H1 (cell line): Measurements from ENCODE around the gene PITPNB. TPM values are rescaled to one million over a fixed set of nuclear protein-coding genes. Genes with fewer than 3 reads are reported as not detected.

Experiments
- CTCF ChIA-PET: fragments of 300-600 bp; sonication (Branson Sonifier 250); formaldehyde crosslinking; loops from one replicate; lab custom pipeline; 2021; ENCODE audit not compliant: partially characterized antibody; lab: Charles Lee
- POLR2A ChIA-PET: fragments of 300-600 bp; sonication (Branson Sonifier 250); formaldehyde crosslinking; loops from one replicate; lab custom pipeline; 2021; ENCODE audit warnings: inconsistent platforms; ENCODE audit not compliant: partially characterized antibody; lab: Charles Lee
- DNase-seq, 2 experiments: peaks; one replicate each; pipeline versions ENCODE4 v3.0.0 to v3.0.0-alpha.2; 2010 to 2022; ENCODE audit warnings: low spot score in 2 of 2, low read depth in 1 of 2, mixed read lengths in 1 of 2
- FAIRE-seq: peaks from 2 replicates; lab custom pipeline; 2011; peaks lifted over from hg19 to GRCh38; lab: Jason Lieb, UNC
- H2AFZ ChIP-seq: 2 replicates; pipeline ENCODE4 v1.8.1; 2012; ENCODE audit warnings: low read length, inconsistent platforms
- H2AK5ac ChIP-seq: 2 replicates; pipeline ENCODE4 v1.6.1; 2013; ENCODE audit warnings: low read depth, low read length
- H2BK120ac ChIP-seq: replicated peaks from 2 replicates; pipeline ENCODE3; 2013; ENCODE audit warnings: low read depth, low read length, inconsistent platforms
- H2BK12ac ChIP-seq: 2 replicates; pipeline ENCODE4 v1.6.1; 2013; ENCODE audit warnings: low read depth, low read length
- H2BK15ac ChIP-seq: 2 replicates; pipeline ENCODE4 v1.6.1; 2013; ENCODE audit warnings: low read length
- H2BK20ac ChIP-seq: 2 replicates; pipeline ENCODE4 v1.6.1; 2013; ENCODE audit warnings: low read length
- H2BK5ac ChIP-seq: 2 replicates; pipeline ENCODE4 v1.6.1; 2013; ENCODE audit warnings: low read depth, low read length
- H3K14ac ChIP-seq: 2 replicates; pipeline ENCODE4 v1.6.1; 2013; ENCODE audit warnings: inconsistent platforms; ENCODE audit not compliant: insufficient read length
- H3K18ac ChIP-seq: 2 replicates; pipeline ENCODE4 v1.6.1; 2013; ENCODE audit warnings: low read length; ENCODE audit errors: extremely low read depth
- H3K23ac ChIP-seq: 2 replicates; pipeline ENCODE4 v1.6.1; 2013; ENCODE audit warnings: inconsistent platforms; ENCODE audit not compliant: insufficient read length
- H3K23me2 ChIP-seq: 2 replicates; pipeline ENCODE4 v1.6.1; 2013; ENCODE audit warnings: low read depth, low read length
- H3K27ac ChIP-seq: 2 replicates; pipeline ENCODE4 v1.6.1; 2011; ENCODE audit warnings: low read depth, low read length, inconsistent platforms
- H3K27me3 ChIP-seq, 4 experiments: replicated peaks in 1 of 4; 1 replicate in 1 of 4; 2 replicates in 3 of 4; pipeline versions ENCODE4 v1.6.1 to v1.8.1; 2011 to 2013; ENCODE audit warnings: low read length in 3 of 4, mild to moderate bottlenecking in 3 of 4, inconsistent platforms in 2 of 4, mixed read lengths in 2 of 4, moderate library complexity in 1 of 4; ENCODE audit not compliant: control insufficient read depth in 3 of 4, insufficient read depth in 3 of 4; ENCODE audit errors: extremely low read depth in 1 of 4
- H3K36me3 ChIP-seq, 4 experiments: 2 replicates each; pipeline versions ENCODE4 v1.6.1 to v1.8.1; 2011 to 2013; ENCODE audit warnings: mild to moderate bottlenecking in 4 of 4, low read length in 3 of 4, moderate library complexity in 2 of 4, control low read depth in 1 of 4, inconsistent platforms in 1 of 4; ENCODE audit not compliant: insufficient read depth in 4 of 4, control insufficient read depth in 2 of 4
- H3K4ac ChIP-seq: replicated peaks from 2 replicates; pipeline ENCODE3; 2013; ENCODE audit warnings: low read length, low read depth, mixed read lengths, inconsistent platforms; ENCODE audit not compliant: insufficient read length
- H3K4me1 ChIP-seq, 4 experiments: replicated peaks in 1 of 4; 1 replicate in 1 of 4; 2 replicates in 3 of 4; pipeline versions ENCODE4 v1.6.1 to v1.8.1; 2011 to 2013; ENCODE audit warnings: low read length in 3 of 4, inconsistent platforms in 2 of 4, mixed read lengths in 1 of 4; ENCODE audit not compliant: insufficient read depth in 4 of 4, control insufficient read depth in 3 of 4
- H3K4me2 ChIP-seq, 2 experiments: 2 replicates each; pipeline versions ENCODE4 v1.6.1 to v1.8.1; 2011 to 2013; ENCODE audit warnings: low read depth in 2 of 2, low read length in 2 of 2, control low read depth in 1 of 2, inconsistent platforms in 1 of 2, mild to moderate bottlenecking in 1 of 2; ENCODE audit not compliant: insufficient read depth in 1 of 2
- H3K4me3 ChIP-seq, 4 experiments: fragments of 200-600, 300-600 bp in 1 of 4; sonication (generic), shearing (Covaris generic), sonication (Bioruptor Twin) in 1 of 4; 2 replicates each; pipeline versions ENCODE4 v1.5.1 to v1.8.1; 2011 to 2016; ENCODE audit warnings: low read length in 4 of 4, low read depth in 3 of 4, control low read depth in 2 of 4, inconsistent platforms in 2 of 4, mild to moderate bottlenecking in 2 of 4, mixed read lengths in 1 of 4, moderate library complexity in 1 of 4; ENCODE audit not compliant: insufficient read depth in 2 of 4; ENCODE audit errors: extremely low read depth in 1 of 4
- H3K56ac ChIP-seq: replicated peaks from 2 replicates; pipeline ENCODE3; 2013; ENCODE audit warnings: low read depth, mild to moderate bottlenecking, mixed read lengths, low read length, inconsistent platforms; ENCODE audit not compliant: insufficient read length
- H3K79me1 ChIP-seq: 2 replicates; pipeline ENCODE4 v1.6.1; 2013; ENCODE audit warnings: low read depth, low read length, control low read depth
- H3K79me2 ChIP-seq, 2 experiments: 2 replicates each; pipeline versions ENCODE4 v1.6.1 to v1.8.1; 2012 to 2013; ENCODE audit warnings: low read length in 2 of 2, mild to moderate bottlenecking in 2 of 2, inconsistent platforms in 1 of 2; ENCODE audit not compliant: insufficient read depth in 2 of 2, control insufficient read depth in 1 of 2
- H3K9ac ChIP-seq, 4 experiments: replicated peaks in 1 of 4; 1 replicate in 1 of 4; 2 replicates in 3 of 4; pipeline versions ENCODE4 v1.6.1 to v1.8.1; 2011 to 2013; ENCODE audit warnings: low read depth in 3 of 4, low read length in 3 of 4, control low read depth in 2 of 4, mild to moderate bottlenecking in 2 of 4, moderate library complexity in 2 of 4, inconsistent platforms in 1 of 4; ENCODE audit errors: extremely low read depth in 1 of 4
- H3K9me3 ChIP-seq, 2 experiments: 2 replicates each; pipeline versions ENCODE4 v1.6.1 to v1.8.1; 2012 to 2013; ENCODE audit warnings: mild to moderate bottlenecking in 2 of 2, moderate library complexity in 2 of 2, control low read depth in 1 of 2, inconsistent platforms in 1 of 2, low read depth in 1 of 2, low read length in 1 of 2, mixed read lengths in 1 of 2; ENCODE audit not compliant: insufficient read depth in 2 of 2
- H4K20me1 ChIP-seq, 2 experiments: replicated peaks in 1 of 2; 2 replicates each; pipeline versions ENCODE3 to v1.8.1; 2011 to 2013; ENCODE audit warnings: inconsistent platforms in 2 of 2, low read length in 2 of 2, mild to moderate bottlenecking in 1 of 2; ENCODE audit not compliant: insufficient read depth in 2 of 2, control insufficient read depth in 1 of 2
- H4K5ac ChIP-seq: 2 replicates; pipeline ENCODE4 v1.6.1; 2013; ENCODE audit warnings: low read length, low read depth, mixed read lengths, inconsistent platforms; ENCODE audit not compliant: insufficient read length
- H4K8ac ChIP-seq: 2 replicates; pipeline ENCODE4 v1.8.0; 2013; ENCODE audit warnings: mild to moderate bottlenecking, moderate library complexity, low read length, inconsistent platforms; ENCODE audit not compliant: insufficient read depth; ENCODE audit errors: extremely low read depth
- H4K91ac ChIP-seq: replicated peaks from 2 replicates; pipeline ENCODE3; 2013; ENCODE audit warnings: low read length, mixed read lengths, inconsistent platforms; ENCODE audit not compliant: insufficient read length
- ASH2L ChIP-seq: fragments of 200-600, 300-600 bp; sonication (generic); IDR thresholded peaks from one replicate; pipeline ENCODE4 v1.7.1; 2017; ENCODE audit warnings: low read length
- ATF2 ChIP-seq: IDR thresholded peaks from 2 replicates; pipeline ENCODE4 v1.6.1; 2012; ENCODE audit warnings: low read length, inconsistent platforms
- CTBP2 ChIP-seq: IDR thresholded peaks from 2 replicates; pipeline ENCODE4 v1.7.0; 2011; ENCODE audit warnings: borderline replicate concordance, mild to moderate bottlenecking, moderate library complexity, mixed read lengths, low read length; ENCODE audit not compliant: insufficient read depth, insufficient read length
- CTCF ChIP-seq, 3 experiments: IDR thresholded peaks; 1 replicate in 2 of 3; 2 replicates in 1 of 3; pipeline versions ENCODE4 v1.5.1 to v1.6.1; 2011; ENCODE audit warnings: low read length in 3 of 3, mild to moderate bottlenecking in 3 of 3, inconsistent platforms in 2 of 3, low read depth in 1 of 3, moderate library complexity in 1 of 3; ENCODE audit not compliant: insufficient read depth in 1 of 3; ENCODE audit errors: control extremely low read depth in 1 of 3
- HDAC6 ChIP-seq: IDR thresholded peaks from one replicate; pipeline ENCODE4 v1.7.1; 2012; ENCODE audit warnings: low read depth, mild to moderate bottlenecking, inconsistent platforms, low read length, moderate library complexity
- KDM1A ChIP-seq: fragments of 200-600, 300-600 bp; sonication (generic); IDR thresholded peaks from 2 replicates; pipeline ENCODE4 v1.7.1; 2016; ENCODE audit warnings: mild to moderate bottlenecking, low read length, borderline replicate concordance
- SIRT6 ChIP-seq: IDR thresholded peaks from one replicate; pipeline ENCODE4 v1.7.1; 2012; ENCODE audit warnings: low read length, inconsistent platforms
- TAF1 ChIP-seq: IDR thresholded peaks from 2 replicates; pipeline ENCODE4 v1.6.1; 2011; ENCODE audit warnings: mild to moderate bottlenecking, low read depth, low read length
- TBP ChIP-seq: IDR thresholded peaks from 2 replicates; pipeline ENCODE4 v1.6.1; 2011; ENCODE audit warnings: low read depth, low read length, improper control_type of control experiment
- ZNF274 ChIP-seq: IDR thresholded peaks from 2 replicates; pipeline ENCODE4 v1.7.0; 2012; ENCODE audit warnings: low read length, borderline replicate concordance; ENCODE audit errors: extremely low read depth
- WGBS, 2 experiments: shearing (Covaris generic) in 1 of 2; methylation state at CpG; one replicate each; pipeline versions ENCODE4 v1.1.6 to v1.1.7; 2013 to 2015; ENCODE audit warnings: low lambda C conversion rate in 2 of 2, mixed read lengths in 2 of 2, inconsistent platforms in 1 of 2, low coverage in 1 of 2, missing lambda C conversion rate in 1 of 2; ENCODE audit not compliant: insufficient replicate concordance in 2 of 2, insufficient coverage in 1 of 2, insufficient read length in 1 of 2; ENCODE audit errors: extremely low coverage in 1 of 2, missing lambda C conversion rate in 1 of 2; 5-methylcytosine and 5-hydroxymethylcytosine counted together
- polyA plus RNA-seq, 7 experiments: library from polyadenylated mRNA; depleted of rRNA in 3 of 7; stranded (reverse) in 5 of 7; unstranded in 2 of 7; fragments of >200 nt in 5 of 7; fragments of 200-250 nt in 2 of 7; gene quantifications; 1 replicate in 5 of 7; 2 replicates in 1 of 7; 4 replicates in 1 of 7; pipeline versions ENCODE4 v1.2.1 to v1.2.3, GENCODE V29; 2011 to 2013; ENCODE audit warnings: missing spikeins in 2 of 7, mixed read lengths in 2 of 7
- total RNA-seq: library from RNA; stranded (reverse); fragmentation: NEBNext Ultra II Directional; extraction: Animal tissue kit (Norgen Biotek cat#: 25700); gene quantifications from 2 replicates; pipeline ENCODE4 v1.2.1, GENCODE V29; 2021

The PITPNB gene
- total and polyA plus RNA-seq, 2 of the 8 experiments (the other 6 are each of a cell fraction or from before 2014, with no cell fraction given) = 24.6 to 89.3 TPM

GRCh38 chr22:27874764-27875163, 44.3 kb downstream of the PITPNB start:
- Histone ChIP-seq H3K9ac (no peak overlapping the region), H3K4me1 (peaks cover 0 to 8% (median 0%) of the 10 kb centered on the region in 4 experiments; a peak in 3 of 7 replicates), H3K9me3 (no peaks in the 10 kb centered on the region), H3K4me2 (no peak overlapping the region), H3K36me3 (peaks cover 4 to 24% (median 12%) of the 10 kb centered on the region in 4 experiments; a peak in 7 of 8 replicates), H3K4ac (no peak overlapping the region), H2AFZ (no peak overlapping the region), H2BK20ac (no peak overlapping the region), H4K20me1 (peaks cover 6 to 14% of the 10 kb centered on the region in 2 experiments), H3K23me2 (no peaks in the 10 kb centered on the region), H3K27ac (no peak overlapping the region), H4K91ac (no peak overlapping the region), H3K18ac (no peak overlapping the region), H2BK120ac (no peak overlapping the region), H3K56ac (no peak overlapping the region), H2BK15ac (no peak overlapping the region), H2BK12ac (no peak overlapping the region), H3K14ac (no peak overlapping the region), H4K8ac (no peak overlapping the region), H4K5ac (no peak overlapping the region), H3K23ac (no peak overlapping the region), H2BK5ac (no peak overlapping the region), H3K79me1 (peaks cover 5% of the 10 kb centered on the region), H3K4me3 (no peak overlapping the region), H3K79me2 (peaks cover 0 to 15% of the 10 kb centered on the region in 2 experiments; a peak in 2 of 4 replicates), H3K27me3 (no peaks in the 10 kb centered on the region), H2AK5ac (no peak overlapping the region)
- 72% methylated on average over 3 of the region's 3 CpGs; no CpG with 5 or more reads in 1 of the 2 experiments for WGBS, 2 experiments
- FAIRE-seq = no peak
- CTCF ChIA-PET = interaction anchor here (0.7 to 2.8 kb wide), 3 partner anchors 9 to 143 kb away, joined by 3 to 10 read pairs (median 3); no protein-coding TSS in a partner anchor
- DNase-seq = no peak
- POLR2A ChIA-PET = no interaction called here
- TF ChIP-seq ASH2L (no peak), ATF2 (no peak), CTBP2 (no peak), TAF1 (no peak), KDM1A (no peak), ZNF274 (no peak), CTCF (IDR thresholded peaks at IDR 0.05; ENCODE audit: control extremely low read depth in 1 of 3, insufficient read depth in 1 of 3, low read depth in 1 of 3, low read length in 3 of 3) (no peak), TBP (no peak), HDAC6 (no peak), SIRT6 (no peak)
